GM12878 (cell line): ENCODE results near the gene GFM1. TPM values are rescaled to one million over a fixed set of nuclear protein-coding genes. Genes with fewer than 3 reads are reported as not detected.

Source experiments
- ATF2 ChIP-seq: IDR thresholded peaks from 2 replicates; pipeline ENCODE4 v1.6.1; 2012; ENCODE audit warnings: low read length, inconsistent platforms
- CEBPB ChIP-seq, 2 experiments: fragments of 150-350 bp in 1 of 2; IDR thresholded peaks; 2 replicates each; pipeline ENCODE4 v1.6.1; 2012 to 2014; ENCODE audit warnings: low read depth in 2 of 2, low read length in 2 of 2, borderline replicate concordance in 1 of 2, inconsistent platforms in 1 of 2
- CHD4 ChIP-seq: fragments of 200-600 bp; sonication (generic); IDR thresholded peaks from 2 replicates; pipeline ENCODE4 v1.6.1; 2016; ENCODE audit warnings: mild to moderate bottlenecking
- E2F4 ChIP-seq: IDR thresholded peaks from 2 replicates; pipeline ENCODE4 v1.6.1; 2012; ENCODE audit warnings: low read depth, low read length, improper control_type of control experiment
- E2F8 ChIP-seq: fragments of 450-650 bp; IDR thresholded peaks from 2 replicates; pipeline ENCODE4 v1.6.1; 2018; ENCODE audit warnings: mild to moderate bottlenecking, low read depth, moderate library complexity; ENCODE audit not compliant: partially characterized antibody
- EZH2 ChIP-seq: IDR thresholded peaks from 2 replicates; pipeline ENCODE4 v1.6.1; 2012; ENCODE audit warnings: low read depth, mild to moderate bottlenecking, control low read depth, inconsistent platforms, low read length, borderline replicate concordance; ENCODE audit not compliant: control insufficient read depth
- IRF5 ChIP-seq: fragments of 450-650 bp; IDR thresholded peaks from 2 replicates; pipeline ENCODE4 v1.6.1; 2017; ENCODE audit warnings: borderline replicate concordance
- KLF5 ChIP-seq: fragments of 450-650 bp; IDR thresholded peaks from 2 replicates; pipeline ENCODE4 v1.6.1; 2014; ENCODE audit warnings: mild to moderate bottlenecking; ENCODE audit not compliant: partially characterized antibody
- NKRF ChIP-seq: fragments of 450-650 bp; conservative IDR thresholded peaks from 2 replicates; pipeline ENCODE4 v1.6.1; 2017; ENCODE audit warnings: mild to moderate bottlenecking, moderate library complexity
- NR2F1 ChIP-seq: fragments of 450-650 bp; conservative IDR thresholded peaks from 2 replicates; pipeline ENCODE4 v1.6.1; 2017; ENCODE audit warnings: mild to moderate bottlenecking
- RB1 ChIP-seq: fragments of 450-650 bp; formaldehyde crosslinking; IDR thresholded peaks from 2 replicates; pipeline ENCODE4 v1.6.1; 2017; ENCODE audit warnings: mild to moderate bottlenecking, borderline replicate concordance
- REST ChIP-seq: IDR thresholded peaks from 2 replicates; pipeline ENCODE4 v1.6.1; 2012; ENCODE audit warnings: mild to moderate bottlenecking, low read depth, low read length
- SIN3A ChIP-seq: IDR thresholded peaks from 2 replicates; pipeline ENCODE4 v1.6.1; 2012; ENCODE audit warnings: low read depth, low read length, improper control_type of control experiment
- STAT1 ChIP-seq: fragments of 450-650 bp; conservative IDR thresholded peaks from 2 replicates; pipeline ENCODE4 v1.6.1; 2014; ENCODE audit warnings: antibody characterized with exemption, mild to moderate bottlenecking
- polyA plus RNA-seq, 11 experiments: library from polyadenylated mRNA; depleted of rRNA in 4 of 11; unstranded in 6 of 11; stranded (reverse) in 5 of 11; fragments of >200 nt; fragmentation: Nextera tagmentation in 4 of 11; fragmentation: Illumina TruSeq in 1 of 11; extraction: Ambion mirVana in 4 of 11; extraction: Trizol in 1 of 11; gene quantifications; 1 replicate in 1 of 11; 2 replicates in 10 of 11; pipeline versions ENCODE4 v1.2.1 to v1.2.3, GENCODE V29; 2011 to 2016; ENCODE audit warnings: inconsistent platforms in 2 of 11, missing spikeins in 2 of 11, low read depth in 1 of 11
- total RNA-seq, 4 experiments: library from RNA; depleted of rRNA in 3 of 4; stranded (reverse); fragments of >200 nt in 3 of 4; fragmentation: Illumina TruSeq in 1 of 4; extraction: Trizol in 1 of 4; gene quantifications; 2 replicates each; pipeline versions ENCODE4 v1.2.1 to v1.2.3, GENCODE V29; 2013 to 2021

GFM1 gene
- total and polyA plus RNA-seq, 10 of the 15 experiments (the other 5 are each of a cell fraction or from before 2014, with no cell fraction given): 36.9 to 87.2 (median 57.3) TPM

GRCh38 chr3:158644345-158644908 lies at the start of gene GFM1 (continued):
- TF ChIP-seq ATF2 (peak; percentile 43; the same call in 1 of the 2 replicates), RB1 (peak; percentile 79; the same call in 1 of the 2 replicates), IRF5 (no peak), CHD4 (no peak), KLF5 (peak; percentile 68), EZH2 (no peak), CEBPB (IDR thresholded peaks at IDR 0.05; ENCODE audit: borderline replicate concordance in 1 of 2, low read depth in 2 of 2, low read length in 2 of 2) (no peak), NR2F1 (peak; percentile 47), NKRF (peak; percentile 94), E2F4 (no peak), E2F8 (peak; percentile 73), STAT1 (no peak), REST (no peak), SIN3A (peak; percentile 94)
